Measurements from ENCODE around the gene HBZ.
"Not testable (repeated sequence)": the region's sequence is repeated elsewhere in the genome, so short reads cannot be mapped to it uniquely, and the experiment has no call there.

HBZ gene

DNA sequence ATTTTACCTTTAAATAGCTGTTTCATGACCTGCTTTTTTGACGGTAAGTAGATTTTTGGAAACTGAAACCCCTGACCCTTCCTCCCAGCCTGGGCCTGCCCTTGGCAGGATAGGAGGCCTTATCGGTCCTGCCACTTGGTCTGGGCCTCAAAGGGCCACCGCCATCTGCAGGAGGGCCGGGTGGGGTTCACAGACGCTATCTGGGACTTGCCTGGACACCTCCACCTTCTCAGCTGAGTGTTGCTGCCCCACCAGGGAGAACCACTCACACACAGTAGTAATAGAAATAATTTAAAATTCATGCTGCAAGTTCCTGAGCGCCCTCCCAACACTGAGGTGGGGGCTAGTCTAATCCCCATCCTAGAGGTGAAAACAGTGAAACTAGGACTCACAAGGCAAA, 9.4 kb upstream of the HBZ start:
- Histone ChIP-seq H3K9me3 (ENCODE audit: control insufficient read depth, low read length) (no peaks in the 10 kb centered on the region), H3K36me3 (ENCODE audit: control insufficient read depth, insufficient read depth, low read length) (no peaks in the 10 kb centered on the region), H3K27me3 (ENCODE audit: control insufficient read depth, insufficient read depth, low read length) (peaks cover 7% of the 10 kb centered on the region), H3K9ac (ENCODE audit: low read length) (no peak overlapping the region), H3K4me3 (ENCODE audit: low read length) (no peak overlapping the region), H3K4me1 (ENCODE audit: control insufficient read depth, insufficient read depth, low read length) (no peaks in the 10 kb centered on the region)

DNA sequence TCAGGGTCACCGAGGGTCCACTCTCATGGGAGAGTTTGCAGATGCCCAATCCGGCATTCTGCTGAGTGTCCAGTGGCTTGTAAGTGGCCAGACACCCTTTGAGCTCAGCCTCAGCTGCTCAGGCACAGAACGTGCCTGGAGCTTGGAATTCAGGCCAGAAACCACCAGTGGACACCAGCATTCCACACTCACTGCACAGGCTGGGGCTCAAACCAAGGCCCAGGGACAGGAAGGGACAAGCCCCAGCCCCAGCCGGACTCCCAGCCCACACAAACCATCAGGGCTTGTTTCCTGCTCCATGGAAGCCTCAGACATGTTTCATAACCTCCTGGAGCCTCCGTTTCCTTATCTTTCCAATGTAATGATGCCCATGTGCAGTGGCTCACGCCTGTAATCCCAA, 9.0 kb upstream of the HBZ start:
- Histone ChIP-seq H3K9me3 (ENCODE audit: control insufficient read depth, low read length) (no peaks in the 10 kb centered on the region), H3K36me3 (ENCODE audit: control insufficient read depth, insufficient read depth, low read length) (no peaks in the 10 kb centered on the region), H3K4me3 (ENCODE audit: low read length) (no peak overlapping the region), H3K9ac (ENCODE audit: low read length) (no peak overlapping the region), H3K27me3 (ENCODE audit: control insufficient read depth, insufficient read depth, low read length) (peaks cover 10% of the 10 kb centered on the region), H3K4me1 (ENCODE audit: control insufficient read depth, insufficient read depth, low read length) (no peaks in the 10 kb centered on the region)

DNA sequence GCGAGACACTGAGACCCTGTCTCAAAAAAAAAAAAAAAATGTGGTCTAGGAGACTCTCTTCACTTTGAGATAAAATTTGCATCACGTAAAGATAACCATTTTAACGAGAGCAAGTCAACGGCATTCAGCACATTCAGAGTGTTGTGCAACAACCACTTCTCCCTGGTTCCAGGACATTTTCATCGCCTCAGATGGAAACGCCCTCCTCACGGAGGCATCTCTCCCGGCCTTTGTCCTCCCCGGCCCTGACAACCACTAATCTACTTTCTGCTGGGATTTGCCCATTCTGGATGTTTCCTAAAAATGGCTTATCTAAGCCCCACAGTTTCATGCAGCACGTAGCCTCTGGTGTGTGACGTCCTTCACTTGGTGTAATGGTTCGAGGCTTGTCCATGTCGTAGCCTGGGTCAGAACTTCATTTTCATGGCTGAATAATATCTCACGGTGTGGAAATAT, 7.6 kb upstream of the HBZ start:
- Histone ChIP-seq H3K9ac (ENCODE audit: low read length) (no peak overlapping the region), H3K4me1 (ENCODE audit: control insufficient read depth, insufficient read depth, low read length) (no peaks in the 10 kb centered on the region), H3K27me3 (ENCODE audit: control insufficient read depth, insufficient read depth, low read length) (peaks cover 20% of the 10 kb centered on the region)

DNA sequence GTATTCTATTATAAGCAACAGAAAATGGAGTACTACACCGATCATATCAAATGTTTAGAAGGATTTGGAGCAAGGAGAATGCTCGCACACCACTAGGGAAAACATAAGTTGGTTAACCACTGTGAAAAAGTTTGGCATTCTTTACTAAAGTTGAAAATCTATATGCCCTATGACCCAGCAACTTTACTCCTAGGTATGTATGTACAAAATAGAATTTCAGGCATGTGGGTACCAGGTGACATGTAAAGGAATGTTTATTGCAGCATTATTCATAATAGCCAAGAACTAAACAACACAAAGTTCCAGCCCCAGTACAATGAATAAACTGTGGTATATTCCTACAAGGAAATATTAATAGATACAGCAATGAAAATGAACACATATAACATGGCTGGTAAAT, 5.8 kb upstream of the HBZ start:
- Histone ChIP-seq H3K9me3 (ENCODE audit: control insufficient read depth, low read length) (no peaks in the 10 kb centered on the region), H3K9ac (ENCODE audit: low read length) (no peak overlapping the region), H3K4me3 (ENCODE audit: low read length) (no peak overlapping the region), H3K27me3 (ENCODE audit: control insufficient read depth, insufficient read depth, low read length) (peaks cover 20% of the 10 kb centered on the region), H3K4me1 (ENCODE audit: control insufficient read depth, insufficient read depth, low read length) (no peaks in the 10 kb centered on the region), H3K36me3 (ENCODE audit: control insufficient read depth, insufficient read depth, low read length) (no peaks in the 10 kb centered on the region)

More for the DNA sequence above, 7.6 kb upstream of the HBZ start:
- Histone ChIP-seq H3K36me3 (ENCODE audit: control insufficient read depth, insufficient read depth, low read length) (no peaks in the 10 kb centered on the region), H3K9me3 (ENCODE audit: control insufficient read depth, low read length) (no peaks in the 10 kb centered on the region), H3K4me3 (ENCODE audit: low read length) (no peak overlapping the region)

DNA sequence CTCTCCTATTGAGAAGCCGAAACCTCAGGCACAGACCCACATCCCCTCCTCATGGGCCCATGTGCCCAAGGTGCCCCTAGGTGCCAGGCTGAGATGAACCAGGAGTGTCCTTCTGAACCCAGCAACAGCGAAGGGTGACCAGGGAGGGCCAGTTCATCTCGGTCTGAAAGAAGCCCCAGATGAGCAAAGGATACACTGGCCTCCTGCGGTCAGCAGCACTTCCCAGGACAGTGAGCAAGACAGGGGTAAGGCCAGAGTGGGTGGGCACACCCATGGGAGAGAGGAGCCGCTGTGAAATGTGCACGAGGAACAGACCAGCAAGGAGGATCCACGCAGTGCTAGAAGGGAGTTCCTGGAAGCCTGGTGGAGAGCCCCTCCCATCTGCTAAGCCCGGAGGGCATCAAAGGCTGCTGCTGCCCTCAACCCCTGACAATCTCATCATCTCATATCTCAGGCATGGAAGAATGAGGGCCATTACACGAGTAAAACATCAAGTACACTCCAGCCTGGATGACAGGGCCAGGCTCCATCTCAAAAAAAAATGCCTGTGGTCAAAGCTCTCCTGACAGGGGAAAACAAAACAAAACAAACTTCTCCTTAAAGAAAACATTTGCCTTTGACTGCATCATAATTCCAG, 3.3 kb upstream of the HBZ start:
- no peak overlapping the region for H3K9ac ChIP-seq (ENCODE audit: low read length)
- H3K27me3 ChIP-seq (ENCODE audit: control insufficient read depth, insufficient read depth, low read length): peaks cover 17% of the 10 kb centered on the region
- H3K4me3 ChIP-seq (ENCODE audit: low read length): no peak overlapping the region
- H3K9me3 ChIP-seq (ENCODE audit: control insufficient read depth, low read length): no peaks in the 10 kb centered on the region
- no peaks in the 10 kb centered on the region for H3K36me3 ChIP-seq (ENCODE audit: control insufficient read depth, insufficient read depth, low read length)
- H3K4me1 ChIP-seq (ENCODE audit: control insufficient read depth, insufficient read depth, low read length): peaks cover 4% of the 10 kb centered on the region

DNA sequence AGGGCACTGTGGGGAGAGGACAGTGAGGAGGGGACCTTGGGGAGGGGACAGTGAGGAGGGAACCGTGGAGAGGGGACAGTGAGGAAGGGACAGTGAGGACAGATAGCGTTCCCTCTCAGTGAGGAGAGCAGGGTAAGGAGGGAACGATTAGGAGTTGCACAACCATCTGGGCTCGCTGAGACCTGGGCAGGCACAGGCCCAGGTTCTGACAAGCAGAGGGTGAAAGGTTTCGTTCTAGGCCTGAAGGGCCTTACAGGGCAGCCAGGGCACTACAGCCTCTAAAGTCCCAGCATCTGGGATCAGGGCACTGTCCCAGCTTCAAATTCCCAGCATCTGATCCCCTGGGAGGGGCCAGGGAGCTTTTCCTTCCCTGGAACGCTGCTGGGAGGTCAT, 681 bp downstream of the HBZ start:
- H3K27me3 ChIP-seq (ENCODE audit: control insufficient read depth, insufficient read depth, low read length): peaks cover 24% of the 10 kb centered on the region
- not testable (repeated sequence) for H3K9ac ChIP-seq (ENCODE audit: low read length); H3K36me3 ChIP-seq (ENCODE audit: control insufficient read depth, insufficient read depth, low read length); H3K9me3 ChIP-seq (ENCODE audit: control insufficient read depth, low read length); H3K4me3 ChIP-seq (ENCODE audit: low read length)
- H3K4me1 ChIP-seq (ENCODE audit: control insufficient read depth, insufficient read depth, low read length): peaks cover 11% of the 10 kb centered on the region

DNA sequence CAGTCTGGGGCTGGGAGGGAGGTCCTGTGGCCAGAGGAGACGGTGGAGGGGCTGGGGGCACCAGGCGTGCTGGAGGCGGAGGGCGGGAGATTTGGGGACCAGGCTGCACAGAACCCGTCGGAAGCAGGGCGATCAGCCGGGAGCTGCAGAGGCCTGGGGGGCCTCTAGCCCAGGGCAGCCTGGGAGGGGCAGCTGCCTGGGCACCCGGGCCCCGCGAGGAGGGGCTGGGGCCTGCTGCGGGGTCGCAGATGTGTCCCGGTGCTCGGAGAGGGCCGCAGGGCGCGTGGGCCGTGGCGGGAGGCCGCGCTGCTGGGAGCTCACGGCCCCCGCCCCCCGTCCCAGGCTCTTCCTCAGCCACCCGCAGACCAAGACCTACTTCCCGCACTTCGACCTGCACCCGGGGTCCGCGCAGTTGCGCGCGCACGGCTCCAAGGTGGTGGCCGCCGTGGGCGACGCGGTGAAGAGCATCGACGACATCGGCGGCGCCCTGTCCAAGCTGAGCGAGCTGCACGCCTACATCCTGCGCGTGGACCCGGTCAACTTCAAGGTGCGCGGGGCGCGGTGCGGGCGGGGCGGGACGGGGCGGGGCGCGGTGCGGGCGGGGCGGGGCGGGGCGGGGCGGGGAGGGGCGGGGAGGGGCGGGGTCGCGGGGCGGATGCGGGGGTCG, 1.2 kb downstream of the HBZ start:
- H3K9ac ChIP-seq (ENCODE audit: low read length); H3K9me3 ChIP-seq (ENCODE audit: control insufficient read depth, low read length): not testable (repeated sequence)
- H3K27me3 ChIP-seq (ENCODE audit: control insufficient read depth, insufficient read depth, low read length): peaks cover 18% of the 10 kb centered on the region

DNA sequence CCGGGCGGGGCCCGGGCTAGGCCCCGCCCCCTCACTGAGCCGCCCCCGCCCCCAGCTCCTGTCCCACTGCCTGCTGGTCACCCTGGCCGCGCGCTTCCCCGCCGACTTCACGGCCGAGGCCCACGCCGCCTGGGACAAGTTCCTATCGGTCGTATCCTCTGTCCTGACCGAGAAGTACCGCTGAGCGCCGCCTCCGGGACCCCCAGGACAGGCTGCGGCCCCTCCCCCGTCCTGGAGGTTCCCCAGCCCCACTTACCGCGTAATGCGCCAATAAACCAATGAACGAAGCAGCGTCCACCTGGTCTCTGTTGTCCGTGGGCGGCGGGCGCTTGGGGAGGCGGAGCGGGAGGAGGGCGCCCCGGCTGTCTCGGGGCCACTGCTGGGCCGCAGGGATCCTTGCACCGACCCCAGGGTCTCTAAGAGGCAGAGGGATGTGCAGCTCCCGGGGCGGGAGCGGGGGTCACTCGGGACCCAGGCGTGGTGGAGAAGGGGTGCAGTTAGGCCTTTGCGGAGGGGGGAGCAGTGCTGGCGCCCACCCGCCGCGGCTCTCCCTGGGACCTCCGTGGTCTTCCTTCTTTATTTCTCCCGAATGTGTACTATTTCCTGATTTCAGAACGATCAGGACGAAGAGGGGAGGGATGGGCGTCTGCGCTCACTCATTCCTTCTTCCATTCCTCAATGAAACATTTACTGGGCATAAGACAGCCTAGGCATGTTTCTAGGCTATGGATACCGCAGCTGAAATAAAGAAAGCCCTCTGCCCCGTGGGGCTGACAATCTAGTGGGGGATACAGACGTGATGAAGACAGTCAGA, 2.0 kb downstream of the HBZ start:
- H3K9ac ChIP-seq (ENCODE audit: low read length): peak overlapping the region; percentile 47
- H3K4me1 ChIP-seq (ENCODE audit: control insufficient read depth, insufficient read depth, low read length): peaks cover 11% of the 10 kb centered on the region
- no peaks in the 10 kb centered on the region for H3K9me3 ChIP-seq (ENCODE audit: control insufficient read depth, low read length)
- H3K36me3 ChIP-seq (ENCODE audit: control insufficient read depth, insufficient read depth, low read length): no peaks in the 10 kb centered on the region
- H3K27me3 ChIP-seq (ENCODE audit: control insufficient read depth, insufficient read depth, low read length): peaks cover 11% of the 10 kb centered on the region
- H3K4me3 ChIP-seq (ENCODE audit: low read length): no peak overlapping the region

More for the DNA sequence above, 1.2 kb downstream of the HBZ start:
- H3K4me1 ChIP-seq (ENCODE audit: control insufficient read depth, insufficient read depth, low read length): peaks cover 11% of the 10 kb centered on the region
- not testable (repeated sequence) for H3K4me3 ChIP-seq (ENCODE audit: low read length); H3K36me3 ChIP-seq (ENCODE audit: control insufficient read depth, insufficient read depth, low read length)

DNA sequence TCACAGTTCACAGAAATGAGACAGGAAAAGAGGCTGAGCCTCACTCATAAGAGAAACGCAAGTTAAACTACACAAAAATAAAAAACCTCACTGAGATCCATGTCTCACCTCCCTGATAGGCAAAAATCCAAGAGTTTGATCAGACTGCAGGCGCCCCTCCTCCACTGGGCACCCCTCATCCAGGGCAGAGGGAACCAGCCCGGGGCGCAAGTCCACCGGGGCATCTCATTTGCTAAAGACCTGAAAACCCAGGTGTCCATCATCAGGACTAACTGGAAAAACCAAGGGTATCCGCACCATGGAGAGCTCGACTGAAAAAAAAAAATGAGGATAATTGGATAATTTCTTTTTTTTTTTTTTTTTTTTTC, 2.6 kb downstream of the HBZ start:
- H3K4me3 ChIP-seq (ENCODE audit: low read length): no peak overlapping the region
- no peak overlapping the region for H3K9ac ChIP-seq (ENCODE audit: low read length)
- no peaks in the 10 kb centered on the region for H3K9me3 ChIP-seq (ENCODE audit: control insufficient read depth, low read length)
- H3K4me1 ChIP-seq (ENCODE audit: control insufficient read depth, insufficient read depth, low read length): peaks cover 11% of the 10 kb centered on the region
- peaks cover 10% of the 10 kb centered on the region for H3K27me3 ChIP-seq (ENCODE audit: control insufficient read depth, insufficient read depth, low read length)
- no peaks in the 10 kb centered on the region for H3K36me3 ChIP-seq (ENCODE audit: control insufficient read depth, insufficient read depth, low read length)

DNA sequence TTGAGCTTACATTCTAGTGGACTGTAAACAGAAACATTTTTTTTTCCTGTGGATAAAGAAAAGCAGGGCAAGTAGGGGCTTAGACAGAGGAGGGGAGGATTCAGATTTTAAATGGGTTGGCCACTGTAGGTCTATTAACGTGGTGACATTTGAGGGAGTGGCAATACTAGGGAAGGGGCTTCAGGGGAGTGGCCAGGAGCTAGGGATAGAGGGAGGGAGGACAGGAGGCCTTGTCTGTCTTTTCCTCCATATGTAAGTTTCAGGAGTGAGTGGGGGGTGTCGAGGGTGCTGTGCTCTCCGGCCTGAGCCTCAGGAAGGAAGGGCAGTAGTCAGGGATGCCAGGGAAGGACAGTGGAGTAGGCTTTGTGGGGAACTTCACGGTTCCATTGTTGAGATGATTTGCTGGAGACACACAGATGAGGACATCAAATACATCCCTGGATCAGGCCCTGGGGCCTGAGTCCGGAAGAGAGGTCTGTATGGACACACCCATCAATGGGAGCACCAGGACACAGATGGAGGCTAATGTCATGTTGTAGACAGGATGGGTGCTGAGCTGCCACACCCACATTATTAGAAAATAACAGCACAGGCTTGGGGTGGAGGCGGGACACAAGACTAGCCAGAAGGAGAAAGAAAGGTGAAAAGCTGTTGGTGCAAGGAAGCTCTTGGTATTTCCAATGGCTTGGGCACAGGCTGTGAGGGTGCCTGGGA, 6.8 kb downstream of the HBZ start:
- Histone ChIP-seq H3K27me3 (ENCODE audit: control insufficient read depth, insufficient read depth, low read length) (peaks cover 20% of the 10 kb centered on the region), H3K9ac (ENCODE audit: low read length) (no peak overlapping the region), H3K9me3 (ENCODE audit: control insufficient read depth, low read length) (no peaks in the 10 kb centered on the region), H3K4me3 (ENCODE audit: low read length) (no peak overlapping the region), H3K4me1 (ENCODE audit: control insufficient read depth, insufficient read depth, low read length) (peaks cover 8% of the 10 kb centered on the region), H3K36me3 (ENCODE audit: control insufficient read depth, insufficient read depth, low read length) (no peaks in the 10 kb centered on the region)

DNA sequence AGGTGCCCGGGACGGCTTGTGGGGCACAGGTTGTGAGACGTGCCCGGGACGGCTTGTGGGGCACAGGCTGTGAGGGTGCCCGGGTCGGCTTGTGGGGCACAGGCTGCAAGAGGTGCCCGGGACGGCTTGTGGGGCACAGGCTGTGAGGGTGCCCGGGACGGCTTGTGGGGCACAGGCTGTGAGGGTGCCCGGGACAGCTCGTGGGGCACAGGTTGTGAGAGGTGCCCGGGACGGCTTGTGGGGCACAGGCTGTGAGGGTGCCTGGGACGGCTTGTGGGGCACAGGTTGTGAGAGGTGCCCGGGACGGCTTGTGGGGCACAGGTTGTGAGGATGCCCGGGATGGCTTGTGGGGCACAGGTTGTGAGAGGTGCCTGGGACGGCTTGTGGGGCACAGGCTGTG, 7.8 kb downstream of the HBZ start:
- not testable (repeated sequence) for H3K9me3 ChIP-seq (ENCODE audit: control insufficient read depth, low read length); H3K4me3 ChIP-seq (ENCODE audit: low read length); H3K9ac ChIP-seq (ENCODE audit: low read length); H3K36me3 ChIP-seq (ENCODE audit: control insufficient read depth, insufficient read depth, low read length); H3K4me1 ChIP-seq (ENCODE audit: control insufficient read depth, insufficient read depth, low read length)
- H3K27me3 ChIP-seq (ENCODE audit: control insufficient read depth, insufficient read depth, low read length): peaks cover 18% of the 10 kb centered on the region
